GM18858 (cell line): ENCODE results near the gene LRMDA.

ENCODE experiments used
- ATAC-seq: cut with Tn5 transposase; IDR thresholded peaks from one replicate; pipeline ENCODE4 v1.9.1; 2021; ENCODE audit not compliant: unreplicated experiment

The LRMDA gene

GRCh38 chr10:75418712-75419111 is 12.7 kb upstream of the LRMDA start:
- ATAC-seq, result no peak

- ATAC-seq, result no peak
Observed at GRCh38 chr10:75422913-75423312, 8.5 kb upstream of the LRMDA start.

DNA sequence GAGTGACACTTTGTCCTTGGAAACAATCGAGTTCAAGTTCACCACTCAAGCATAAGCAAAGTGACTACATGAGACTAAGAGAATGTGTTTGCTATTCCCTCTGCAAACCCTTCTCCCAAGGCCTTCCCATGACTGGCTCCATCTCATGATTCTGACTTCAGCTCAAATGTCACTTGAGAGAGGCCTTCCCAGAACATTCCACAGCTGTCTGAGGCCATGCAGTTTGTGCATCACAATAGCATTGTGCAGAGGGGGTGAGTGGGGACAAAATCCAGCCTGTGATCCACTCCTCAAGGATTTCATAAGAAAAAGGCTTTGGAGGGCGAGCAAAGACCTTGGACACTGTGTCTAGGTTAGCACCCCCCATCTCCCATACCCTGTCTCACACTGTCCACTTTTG is 6.9 kb upstream of the LRMDA start:
- no peak for ATAC-seq

DNA sequence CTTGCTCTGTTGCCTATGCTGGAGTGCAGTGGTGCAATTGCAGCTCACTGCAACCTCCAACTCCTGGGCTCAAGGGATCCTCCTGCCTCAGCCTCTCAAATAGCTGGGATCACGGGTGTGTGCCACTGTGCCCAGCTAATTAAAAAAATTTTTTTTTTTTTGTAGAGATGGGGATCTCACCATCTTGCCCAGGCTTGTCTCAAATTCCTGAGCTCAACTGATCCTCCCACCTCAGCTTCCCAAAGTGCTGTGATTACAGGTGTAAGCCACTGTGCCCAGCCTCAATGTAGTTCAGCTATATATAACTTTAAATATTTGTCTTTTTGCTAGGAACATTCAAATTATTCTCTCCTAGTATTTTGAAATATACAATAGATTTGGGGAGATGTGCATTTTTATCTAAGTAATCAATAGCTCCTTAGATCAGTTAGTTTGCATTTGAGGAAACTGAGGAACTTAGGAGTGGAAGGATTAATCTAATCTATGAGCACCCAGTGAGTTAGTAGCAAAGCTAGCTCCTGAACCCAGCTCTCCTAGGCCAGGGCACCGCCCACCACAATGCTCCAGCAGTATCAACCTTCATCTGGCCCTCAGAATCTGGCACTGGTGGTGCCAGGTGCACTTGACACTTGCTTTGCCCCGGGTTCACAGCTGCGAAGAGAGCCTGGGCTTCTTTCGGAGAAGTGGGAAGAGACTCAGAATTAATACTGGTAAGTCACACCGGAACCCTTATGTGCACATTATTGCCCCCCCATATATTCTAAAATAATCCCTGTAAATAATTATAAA is 5.9 kb upstream of the LRMDA start:
- no peak for ATAC-seq

- ATAC-seq, result no peak
Observed at GRCh38 chr10:75426880-75427279, 4.5 kb upstream of the LRMDA start.

DNA sequence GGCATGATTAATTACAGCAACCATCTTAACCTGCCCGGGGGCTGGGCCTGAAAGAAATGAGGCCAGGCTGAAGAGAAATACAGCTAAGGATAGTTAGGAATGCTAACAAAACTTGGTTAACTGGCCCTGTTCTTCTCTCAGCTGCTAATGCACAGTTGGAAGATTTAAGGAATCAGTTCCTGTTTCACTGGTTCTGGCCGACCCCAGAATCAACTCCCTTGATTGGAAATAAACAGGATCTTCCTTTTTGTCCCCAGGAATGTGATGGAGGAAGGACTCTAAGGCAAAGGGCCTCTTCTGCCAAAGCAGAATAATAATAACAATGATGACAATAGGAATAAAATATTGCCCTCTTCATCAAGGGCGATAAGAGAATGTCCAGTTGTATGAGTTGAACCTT is 3.5 kb upstream of the LRMDA start:
- no peak for ATAC-seq

DNA sequence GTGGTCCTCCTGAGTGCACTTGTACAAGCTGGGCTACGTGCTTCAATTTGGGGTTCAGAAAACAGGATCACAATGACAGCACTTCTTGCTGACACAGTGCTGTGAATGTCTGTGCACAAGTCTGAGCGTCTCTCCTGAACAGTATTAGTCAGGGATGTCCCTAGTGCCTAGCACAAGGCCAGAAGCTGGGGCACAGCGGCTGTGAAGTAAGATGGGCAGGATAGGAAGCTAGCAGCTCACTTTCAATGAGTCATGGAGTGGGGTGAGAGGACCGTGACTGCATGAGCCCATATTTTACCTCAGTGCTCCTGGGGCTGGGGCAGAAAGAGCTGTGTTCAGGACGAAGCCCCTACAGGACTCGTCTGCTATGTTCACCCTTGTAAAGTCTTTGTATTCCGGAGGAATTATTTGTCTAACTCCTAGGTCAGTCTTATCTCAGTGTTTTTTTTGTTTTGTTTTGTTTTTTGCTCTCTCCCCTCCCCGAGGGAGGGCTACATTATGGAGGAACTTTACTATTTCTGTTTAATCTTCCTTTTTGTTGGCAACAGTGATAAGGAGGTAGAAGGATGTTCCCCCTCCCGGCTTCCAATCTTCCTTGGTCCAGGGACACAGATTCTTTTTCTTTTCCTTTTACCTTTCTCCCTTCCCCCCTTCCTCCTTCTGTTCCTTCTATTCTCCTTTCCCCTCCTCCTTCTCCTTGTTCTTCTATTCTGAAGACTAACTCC is 2.8 kb upstream of the LRMDA start:
- no peak for ATAC-seq

DNA sequence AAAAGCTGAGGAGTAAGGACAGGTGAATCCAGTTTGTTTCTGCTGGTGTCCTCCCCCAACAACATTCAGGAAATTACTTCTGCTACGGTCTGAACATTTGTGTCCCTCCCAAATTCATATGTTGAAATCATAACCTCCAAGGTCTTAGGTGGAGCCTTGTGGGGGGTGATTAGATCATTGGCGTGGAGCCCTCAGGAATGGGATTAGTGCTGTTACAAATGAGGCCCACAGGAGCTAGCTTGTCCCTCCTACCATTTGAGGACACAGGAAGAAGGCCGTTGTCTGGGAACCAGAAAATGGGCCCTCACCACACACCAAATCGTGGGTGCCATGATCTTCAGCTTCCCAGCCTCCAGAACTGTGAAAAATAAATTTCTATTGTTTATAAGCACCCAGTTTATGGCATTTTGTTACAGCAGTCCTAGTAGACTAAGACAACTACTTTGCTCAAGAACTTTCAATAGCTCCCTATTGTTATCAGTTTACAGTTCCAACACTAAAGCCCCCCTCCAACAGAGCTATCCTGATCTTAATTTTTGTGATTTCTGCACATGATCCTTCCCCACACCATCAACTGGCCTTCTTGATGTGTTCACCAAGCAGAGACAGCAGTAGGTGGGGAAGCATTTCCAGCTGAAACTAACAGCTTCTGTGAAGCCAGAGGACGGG is 2.1 kb upstream of the LRMDA start:
- ATAC-seq, result no peak

GRCh38 chr10:75430000-75430763 is 1.2 kb upstream of the LRMDA start:
- no peak for ATAC-seq

DNA sequence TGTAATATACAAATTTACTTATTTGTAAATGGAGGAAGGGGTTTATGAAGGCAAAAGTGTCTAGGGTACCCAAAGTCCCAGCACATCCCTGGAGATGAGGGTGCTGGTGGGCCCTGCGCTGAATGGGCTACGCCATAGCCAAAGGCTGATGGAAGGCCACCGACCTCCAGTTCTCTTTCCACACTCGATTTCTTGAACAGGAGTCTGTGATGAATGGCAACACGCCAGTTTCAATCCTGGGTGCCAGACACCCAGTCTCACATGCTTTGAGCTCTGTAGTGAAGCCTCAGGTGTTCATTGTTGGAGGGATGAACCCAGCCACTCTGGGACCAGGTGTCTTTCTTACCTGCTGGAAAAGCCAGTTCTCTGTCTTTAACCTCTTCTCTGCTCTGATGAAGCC is 752 bp downstream of the LRMDA start:
- ATAC-seq, result no peak

GRCh38 chr10:75432763-75433162 is 1.3 kb downstream of the LRMDA start:
- ATAC-seq, result no peak

DNA sequence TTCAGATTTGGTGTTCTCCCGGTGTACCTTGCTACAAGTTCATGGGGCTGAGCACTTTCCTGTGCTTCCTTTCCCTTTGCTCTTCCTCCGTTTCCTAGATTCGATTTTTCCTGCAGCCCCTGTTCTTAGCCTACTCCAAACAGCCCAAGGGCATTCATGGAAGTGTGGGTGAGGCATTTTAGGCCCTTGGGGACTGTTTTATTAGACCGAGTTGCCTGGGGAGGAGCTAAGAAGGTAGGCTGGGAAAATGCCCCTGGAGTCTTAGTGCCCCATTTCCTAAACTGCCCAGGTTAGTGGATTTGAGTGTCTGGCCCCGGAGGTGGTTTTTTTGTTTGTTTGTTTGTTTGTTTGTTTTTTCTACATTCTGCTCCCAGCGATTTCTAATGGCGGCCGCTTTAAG is 1.8 kb downstream of the LRMDA start:
- no peak for ATAC-seq

- ATAC-seq, result no peak
Observed at GRCh38 chr10:75434291-75434690, 2.9 kb downstream of the LRMDA start.

DNA sequence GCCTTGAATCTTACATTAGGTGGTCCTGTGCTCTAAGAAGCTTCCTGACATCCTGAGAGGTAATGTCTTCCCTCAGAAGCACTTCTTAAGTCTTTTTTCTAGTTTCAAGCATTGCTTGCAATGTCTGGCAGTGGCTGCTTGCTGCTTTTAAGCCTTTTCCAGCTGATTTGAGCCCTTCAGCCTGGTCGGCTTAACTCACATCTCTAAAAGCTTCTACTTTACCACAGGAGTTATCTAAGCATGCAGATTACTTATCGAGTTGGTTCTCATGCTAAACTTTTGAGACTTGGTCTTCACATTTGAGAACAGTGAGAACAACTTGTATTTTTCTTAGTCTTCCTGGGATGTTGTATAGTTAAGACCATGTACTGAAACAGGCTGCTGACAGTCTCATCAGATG is 3.9 kb downstream of the LRMDA start:
- ATAC-seq, result no peak

DNA sequence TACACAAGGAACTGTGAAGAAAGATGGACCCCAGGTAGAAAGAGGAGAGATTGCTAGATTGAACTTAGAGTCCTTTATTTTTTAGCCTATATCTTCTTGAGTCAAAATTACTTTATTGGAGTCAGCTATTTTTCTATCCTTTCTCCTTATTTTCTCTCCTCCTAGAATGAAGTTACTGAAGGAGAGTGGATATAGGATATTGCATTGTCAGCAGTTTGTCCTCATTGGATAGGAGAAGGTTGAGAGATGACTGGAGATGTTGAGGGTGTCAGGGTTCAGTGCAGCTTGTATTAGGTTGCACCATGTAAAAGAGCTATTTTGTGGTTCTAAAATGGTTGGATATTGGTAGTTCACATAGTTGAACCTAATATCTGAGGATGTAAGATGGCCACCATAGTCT is 5.5 kb downstream of the LRMDA start:
- no peak for ATAC-seq

DNA sequence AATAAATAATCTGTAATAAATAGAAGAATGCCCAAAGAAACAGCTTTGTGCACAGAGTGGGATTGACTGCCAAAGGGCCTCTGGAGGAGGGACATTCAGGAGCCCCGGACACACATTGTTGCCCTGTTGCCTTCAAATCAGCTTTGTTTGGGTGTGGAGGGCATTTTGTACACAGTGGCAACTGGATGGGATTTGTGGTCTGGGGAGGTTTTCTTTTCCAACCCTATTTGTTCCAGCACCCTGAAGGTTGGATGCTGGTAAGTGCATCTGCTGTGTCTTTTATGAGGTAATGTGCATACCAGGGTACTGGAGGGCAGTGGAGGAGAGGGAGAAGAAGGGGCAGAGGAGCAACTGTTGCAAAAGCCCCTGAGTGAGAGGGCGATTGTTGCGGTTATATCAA is 6.3 kb downstream of the LRMDA start:
- no peak for ATAC-seq

GRCh38 chr10:75438275-75438674 is 6.9 kb downstream of the LRMDA start:
- ATAC-seq, result no peak

DNA sequence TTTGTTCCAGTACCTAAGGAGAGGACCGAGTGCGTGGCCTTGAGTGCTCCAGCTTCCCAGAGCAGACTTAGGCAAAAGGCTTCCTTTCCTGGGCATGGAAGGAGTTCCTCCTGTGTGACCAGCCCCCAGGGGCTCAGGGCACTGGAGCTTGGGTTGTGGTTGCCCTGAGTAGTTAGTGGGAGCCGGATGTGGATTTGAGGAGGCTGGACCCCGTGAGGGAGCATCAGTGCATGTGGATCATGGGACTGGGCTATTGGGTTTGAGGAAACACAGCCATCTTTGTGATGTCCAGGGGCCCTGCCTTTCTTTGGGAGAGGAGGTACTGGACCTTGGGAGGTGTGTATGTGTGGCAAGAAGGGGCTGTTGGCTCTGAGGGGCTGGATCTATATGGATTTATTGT is 8.4 kb downstream of the LRMDA start:
- no peak for ATAC-seq

GRCh38 chr10:75440271-75440793 is 8.9 kb downstream of the LRMDA start:
- no peak for ATAC-seq

- no peak for ATAC-seq
Observed at GRCh38 chr10:75441196-75441595, 9.8 kb downstream of the LRMDA start.

GRCh38 chr10:75441682-75442081 is 10.3 kb downstream of the LRMDA start:
- ATAC-seq, result no peak
